ENCODE measurements around the gene PDGFRB.
"Not testable (repeated sequence)": the region's sequence is repeated elsewhere in the genome, so short reads cannot be mapped to it uniquely, and the experiment has no call there.

Gene PDGFRB

GRCh38 chr5:150104550-150104870, 51.1 kb downstream of the PDGFRB start:
- Histone ChIP-seq H3K36me3 (ENCODE audit: insufficient read depth, low read length) (no peaks in the 10 kb centered on the region), H3K27ac (no peak overlapping the region), H3K4me3 (no peak overlapping the region), H3K9me3 (ENCODE audit: low read depth, low read length) (no peaks in the 10 kb centered on the region), H3K9ac (ENCODE audit: insufficient read length) (no peak overlapping the region)
- TF ChIP-seq EZH2 (IDR thresholded peaks at IDR 0.05), result no peak
- no peak for TF ChIP-seq POLR2AphosphoS5 (IDR thresholded peaks at IDR 0.05; ENCODE audit: borderline replicate concordance, low read depth, low read length)
- TF ChIP-seq FOXP2 (optimal IDR thresholded peaks at IDR 0.05; ENCODE audit: control extremely low read depth, extremely low read length, insufficient read depth), result no peak
- DNase-seq (ENCODE audit: low read depth, low spot score), result no peak

- Histone ChIP-seq H3K9ac (ENCODE audit: insufficient read length) (no peak overlapping the region), H3K36me3 (ENCODE audit: insufficient read depth, low read length) (no peaks in the 10 kb centered on the region), H3K4me3 (no peak overlapping the region), H3K9me3 (ENCODE audit: low read depth, low read length) (no peaks in the 10 kb centered on the region), H3K27ac (no peak overlapping the region)
- DNase-seq (ENCODE audit: low read depth, low spot score), result no peak
- TF ChIP-seq EZH2 (IDR thresholded peaks at IDR 0.05) (no peak), POLR2AphosphoS5 (IDR thresholded peaks at IDR 0.05; ENCODE audit: borderline replicate concordance, low read depth, low read length) (no peak), FOXP2 (optimal IDR thresholded peaks at IDR 0.05; ENCODE audit: control extremely low read depth, extremely low read length, insufficient read depth) (no peak)
Measured at GRCh38 chr5:150103678-150104549, 51.7 kb downstream of the PDGFRB start.

DNA sequence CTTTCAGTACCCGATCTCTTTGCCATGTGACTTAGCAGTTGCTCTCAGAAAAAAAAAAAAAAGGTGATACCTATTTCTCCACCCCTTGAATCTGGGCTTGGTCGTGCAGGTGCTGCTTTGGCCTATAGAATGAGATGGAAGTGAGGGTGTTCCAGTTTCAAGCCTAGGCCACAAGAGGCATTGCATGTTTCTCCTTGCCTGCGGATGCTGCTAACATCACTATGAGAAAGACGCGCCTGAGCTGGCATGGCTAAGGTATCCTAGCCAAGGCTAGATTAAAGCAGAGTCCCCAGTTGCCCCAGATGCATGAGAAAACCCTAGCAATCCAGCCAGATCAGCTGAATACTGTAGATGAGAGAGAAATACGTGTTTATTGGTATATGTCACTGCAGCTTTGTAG, 54.6 kb downstream of the PDGFRB start:
- no peak overlapping the region for H3K9ac ChIP-seq (ENCODE audit: insufficient read length)
- no peak overlapping the region for H3K27ac ChIP-seq
- no peaks in the 10 kb centered on the region for H3K9me3 ChIP-seq (ENCODE audit: low read depth, low read length)
- TF ChIP-seq EZH2 (IDR thresholded peaks at IDR 0.05) (no peak), FOXP2 (optimal IDR thresholded peaks at IDR 0.05; ENCODE audit: control extremely low read depth, extremely low read length, insufficient read depth) (no peak), POLR2AphosphoS5 (IDR thresholded peaks at IDR 0.05; ENCODE audit: borderline replicate concordance, low read depth, low read length) (no peak)
- H3K36me3 ChIP-seq (ENCODE audit: insufficient read depth, low read length), result no peaks in the 10 kb centered on the region
- H3K4me3 ChIP-seq, result no peak overlapping the region
- DNase-seq (ENCODE audit: low read depth, low spot score), result no peak

GRCh38 chr5:150097152-150097551, 58.5 kb downstream of the PDGFRB start:
- Histone ChIP-seq H3K27ac (no peak overlapping the region), H3K9me3 (ENCODE audit: low read depth, low read length) (no peaks in the 10 kb centered on the region), H3K9ac (ENCODE audit: insufficient read length) (no peak overlapping the region), H3K36me3 (ENCODE audit: insufficient read depth, low read length) (no peaks in the 10 kb centered on the region), H3K4me3 (no peak overlapping the region)
- DNase-seq (ENCODE audit: low read depth, low spot score), result no peak
- no peak for TF ChIP-seq EZH2 (IDR thresholded peaks at IDR 0.05)
- TF ChIP-seq FOXP2 (optimal IDR thresholded peaks at IDR 0.05; ENCODE audit: control extremely low read depth, extremely low read length, insufficient read depth), result no peak
- TF ChIP-seq POLR2AphosphoS5 (IDR thresholded peaks at IDR 0.05; ENCODE audit: borderline replicate concordance, low read depth, low read length), result no peak

GRCh38 chr5:150092159-150092787, 63.4 kb downstream of the PDGFRB start:
- Histone ChIP-seq H3K27ac (no peak overlapping the region), H3K4me3 (no peak overlapping the region), H3K36me3 (ENCODE audit: insufficient read depth, low read length) (no peaks in the 10 kb centered on the region), H3K9ac (ENCODE audit: insufficient read length) (no peak overlapping the region), H3K9me3 (ENCODE audit: low read depth, low read length) (no peaks in the 10 kb centered on the region)
- TF ChIP-seq FOXP2 (optimal IDR thresholded peaks at IDR 0.05; ENCODE audit: control extremely low read depth, extremely low read length, insufficient read depth) (no peak), EZH2 (IDR thresholded peaks at IDR 0.05) (no peak), POLR2AphosphoS5 (IDR thresholded peaks at IDR 0.05; ENCODE audit: borderline replicate concordance, low read depth, low read length) (no peak)
- DNase-seq (ENCODE audit: low read depth, low spot score), result no peak

GRCh38 chr5:150085950-150086715, 69.5 kb downstream of the PDGFRB start, which contains the start of gene CSF1R:
TSS of gene CSF1R (minus strand) at chr5:150086554. CDS start at chr5:150086427, 127 bp downstream.
- Histone ChIP-seq H3K4me3 (no peak within 1 kb of the TSS), H3K9me3 (ENCODE audit: low read depth, low read length) (no peaks in the 10 kb centered on the region)

DNA sequence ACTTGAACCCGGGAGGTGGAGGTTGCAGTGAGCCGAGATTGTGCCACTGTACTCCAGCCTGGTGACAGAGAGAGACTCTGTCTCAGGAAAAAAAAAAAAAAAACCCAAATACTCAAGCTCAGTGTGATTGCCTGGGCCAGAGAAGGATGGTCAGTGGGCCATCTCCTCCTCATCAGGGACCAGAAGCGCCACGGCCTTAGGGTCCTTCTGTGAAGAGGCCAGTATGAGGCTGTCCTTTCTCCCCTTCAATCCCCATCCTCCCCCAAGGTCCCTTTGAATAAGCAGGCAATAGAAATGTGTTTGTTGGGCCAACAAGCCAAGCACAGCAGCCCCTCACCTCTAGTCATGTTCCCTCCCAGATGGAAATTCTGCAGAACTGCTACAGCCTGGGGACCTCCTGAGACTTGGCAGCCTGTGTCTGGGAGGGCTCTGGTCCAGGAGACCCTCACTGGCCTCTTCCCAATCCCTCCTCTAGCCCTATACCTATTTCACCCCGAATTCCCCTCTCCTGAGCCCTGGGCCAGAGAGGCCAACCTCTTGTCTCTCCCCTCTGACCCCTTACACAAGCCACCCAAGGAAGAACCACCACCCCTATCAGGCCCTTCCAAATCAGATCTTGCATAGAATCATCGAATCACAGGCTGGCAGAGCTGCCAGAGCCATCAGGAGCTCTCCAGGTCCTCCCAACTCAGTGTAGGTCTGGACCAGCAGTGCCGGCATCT, 70.3 kb downstream of the PDGFRB start:
- DNase-seq (ENCODE audit: low read depth, low spot score), result no peak
- no peak for TF ChIP-seq FOXP2 (optimal IDR thresholded peaks at IDR 0.05; ENCODE audit: control extremely low read depth, extremely low read length, insufficient read depth)
- no peak for TF ChIP-seq POLR2AphosphoS5 (IDR thresholded peaks at IDR 0.05; ENCODE audit: borderline replicate concordance, low read depth, low read length)
- TF ChIP-seq EZH2 (IDR thresholded peaks at IDR 0.05), result no peak

More at GRCh38 chr5:150085950-150086715, 69.5 kb downstream of the PDGFRB start, which contains the start of gene CSF1R:
- no peak within 1 kb of the TSS for H3K9ac ChIP-seq (ENCODE audit: insufficient read length)
- DNase-seq (ENCODE audit: low read depth, low spot score), result no peak
- H3K36me3 ChIP-seq (ENCODE audit: insufficient read depth, low read length), result no peaks in the 10 kb centered on the region
- TF ChIP-seq FOXP2 (optimal IDR thresholded peaks at IDR 0.05; ENCODE audit: control extremely low read depth, extremely low read length, insufficient read depth) (no peak), EZH2 (IDR thresholded peaks at IDR 0.05) (no peak), POLR2AphosphoS5 (IDR thresholded peaks at IDR 0.05; ENCODE audit: borderline replicate concordance, low read depth, low read length) (no peak)
- H3K27ac ChIP-seq, result no peak within 1 kb of the TSS

DNA sequence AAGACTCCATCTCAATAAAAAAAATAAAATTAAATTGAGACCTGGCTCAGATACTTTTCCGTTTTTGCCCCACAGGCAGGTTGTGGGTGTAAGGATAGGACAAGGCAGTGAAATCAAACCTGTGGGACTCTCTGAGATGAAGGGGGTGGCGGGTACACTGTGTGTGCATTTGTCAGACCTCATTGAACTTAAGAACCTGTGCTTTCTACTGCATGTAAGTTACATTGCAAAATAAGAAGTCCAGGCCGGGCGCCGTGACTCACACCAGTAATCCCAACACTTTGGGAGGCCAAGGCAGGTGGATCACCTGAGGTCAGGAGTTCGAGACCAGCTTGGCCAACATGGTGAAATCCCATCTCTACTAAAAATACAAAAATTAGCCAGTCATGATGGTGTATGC, 70.9 kb downstream of the PDGFRB start:
- H3K9me3 ChIP-seq (ENCODE audit: low read depth, low read length); H3K4me3 ChIP-seq; DNase-seq (ENCODE audit: low read depth, low spot score); H3K36me3 ChIP-seq (ENCODE audit: insufficient read depth, low read length); H3K9ac ChIP-seq (ENCODE audit: insufficient read length); H3K27ac ChIP-seq: not testable (repeated sequence)

More for the DNA sequence above, 70.3 kb downstream of the PDGFRB start:
- H3K9me3 ChIP-seq (ENCODE audit: low read depth, low read length), result no peaks in the 10 kb centered on the region
- H3K4me3 ChIP-seq, result no peak overlapping the region
- H3K9ac ChIP-seq (ENCODE audit: insufficient read length), result no peak overlapping the region
- no peak overlapping the region for H3K27ac ChIP-seq
- no peaks in the 10 kb centered on the region for H3K36me3 ChIP-seq (ENCODE audit: insufficient read depth, low read length)
